GM12873 (cell line): Measurements from ENCODE around the gene WNT9A.

Source experiments
- TF ChIP-seq, protein P1 (sequence below): IDR thresholded peaks from 2 replicates; pipeline ENCODE4 v1.5.1; 2012; ENCODE audit warnings: low read depth, mild to moderate bottlenecking, moderate library complexity, low read length, control low read depth; ENCODE audit not compliant: insufficient read depth; ENCODE audit errors: missing control alignments

WNT9A gene

DNA sequence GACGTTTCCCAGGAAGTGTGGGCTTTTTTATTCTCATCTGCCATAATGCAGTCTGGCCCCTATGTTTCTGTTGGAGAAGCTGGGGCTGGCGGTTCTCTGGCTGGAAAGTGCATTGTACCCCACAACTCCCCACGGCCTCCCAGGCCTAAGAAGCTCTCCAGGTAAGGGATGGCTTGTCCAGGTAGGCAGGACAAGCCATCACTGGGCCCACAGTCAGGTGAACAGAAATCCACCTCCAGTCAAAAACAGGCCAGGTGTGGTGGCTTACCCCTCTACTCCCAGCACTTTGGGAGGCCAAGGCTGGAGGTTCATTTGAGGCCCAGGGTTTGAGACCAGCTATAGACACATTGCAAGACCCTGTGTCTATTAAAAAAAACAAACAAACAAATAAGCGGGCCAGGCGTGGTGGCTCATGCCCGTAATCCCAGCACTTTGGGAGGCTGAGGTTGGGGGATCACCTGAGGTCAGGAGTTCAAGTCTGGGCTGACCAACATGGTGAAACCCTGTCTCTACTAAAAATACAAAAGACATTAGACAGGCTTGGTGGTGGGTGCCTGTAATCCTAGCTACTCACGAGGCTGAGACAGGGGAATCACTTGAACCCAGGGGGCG is 3.1 kb upstream of the WNT9A start:
- TF ChIP-seq, protein P1, sequence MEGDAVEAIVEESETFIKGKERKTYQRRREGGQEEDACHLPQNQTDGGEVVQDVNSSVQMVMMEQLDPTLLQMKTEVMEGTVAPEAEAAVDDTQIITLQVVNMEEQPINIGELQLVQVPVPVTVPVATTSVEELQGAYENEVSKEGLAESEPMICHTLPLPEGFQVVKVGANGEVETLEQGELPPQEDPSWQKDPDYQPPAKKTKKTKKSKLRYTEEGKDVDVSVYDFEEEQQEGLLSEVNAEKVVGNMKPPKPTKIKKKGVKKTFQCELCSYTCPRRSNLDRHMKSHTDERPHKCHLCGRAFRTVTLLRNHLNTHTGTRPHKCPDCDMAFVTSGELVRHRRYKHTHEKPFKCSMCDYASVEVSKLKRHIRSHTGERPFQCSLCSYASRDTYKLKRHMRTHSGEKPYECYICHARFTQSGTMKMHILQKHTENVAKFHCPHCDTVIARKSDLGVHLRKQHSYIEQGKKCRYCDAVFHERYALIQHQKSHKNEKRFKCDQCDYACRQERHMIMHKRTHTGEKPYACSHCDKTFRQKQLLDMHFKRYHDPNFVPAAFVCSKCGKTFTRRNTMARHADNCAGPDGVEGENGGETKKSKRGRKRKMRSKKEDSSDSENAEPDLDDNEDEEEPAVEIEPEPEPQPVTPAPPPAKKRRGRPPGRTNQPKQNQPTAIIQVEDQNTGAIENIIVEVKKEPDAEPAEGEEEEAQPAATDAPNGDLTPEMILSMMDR = no peak

DNA sequence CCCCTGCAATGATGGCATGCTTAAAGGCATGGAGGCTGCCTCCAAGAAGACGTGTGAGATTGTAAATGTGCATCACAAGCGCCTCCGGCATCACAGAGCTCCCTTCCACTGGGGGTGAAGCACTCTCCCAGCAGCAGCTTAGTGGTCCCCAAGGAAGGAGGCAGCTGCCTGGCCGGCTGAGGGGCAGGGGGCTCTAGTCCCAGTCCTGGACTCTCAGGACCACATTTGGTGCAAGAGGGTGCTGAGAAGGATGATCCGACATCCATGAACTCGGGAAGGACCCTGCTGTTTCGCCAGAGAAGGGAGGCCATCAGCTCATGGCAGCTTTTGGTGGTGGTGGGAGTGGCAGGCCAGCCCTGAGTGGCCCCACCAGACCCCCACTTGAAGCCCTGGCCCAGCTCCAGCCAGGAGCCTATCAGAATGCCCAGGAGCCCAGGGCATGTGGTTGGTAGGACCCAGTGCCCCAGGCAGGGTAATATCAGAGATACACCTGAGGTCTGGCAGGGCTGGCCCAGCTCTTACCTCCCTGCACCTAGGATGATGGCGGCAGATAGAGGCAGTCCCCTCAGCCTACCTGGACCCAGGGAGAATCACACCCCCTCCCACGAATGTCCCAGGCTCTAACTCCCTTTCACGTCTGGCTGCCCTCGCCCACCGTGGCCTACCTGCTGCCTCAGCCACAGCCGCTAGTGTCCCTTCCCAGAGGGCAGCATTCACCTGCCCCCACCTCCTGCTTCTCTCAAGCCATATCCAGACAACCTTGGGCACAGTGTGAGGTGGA is 2.4 kb upstream of the WNT9A start:
- TF ChIP-seq, protein P1 = no peak

DNA sequence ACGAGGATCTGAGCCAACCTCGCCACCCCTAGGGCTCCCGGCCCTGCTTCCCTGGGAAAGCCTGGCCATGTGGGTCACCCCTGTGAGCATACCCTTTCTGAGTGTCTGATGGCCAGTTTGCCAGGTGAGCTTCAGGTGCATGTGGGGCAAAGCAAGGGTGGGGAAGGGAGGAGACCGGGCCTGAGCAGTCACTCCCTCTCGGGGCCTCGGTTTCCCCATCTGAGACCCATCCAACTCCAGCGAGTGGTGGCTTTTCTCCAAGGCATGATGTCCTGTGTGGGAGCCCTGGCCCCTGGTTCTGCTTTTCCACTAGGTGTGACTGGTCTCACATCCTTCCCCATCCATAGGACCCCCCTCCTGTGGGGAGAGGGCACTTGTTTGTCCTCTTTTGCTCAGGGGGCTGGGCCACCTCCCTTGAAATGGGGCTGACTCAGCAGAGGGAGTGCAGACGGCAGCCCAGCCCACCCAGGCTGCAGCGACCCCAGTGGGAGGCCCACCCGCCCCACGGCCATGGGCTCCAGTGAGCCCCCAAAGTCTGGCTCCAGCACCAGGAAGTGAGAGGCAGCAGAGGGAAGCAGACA is 1.7 kb upstream of the WNT9A start:
- TF ChIP-seq, protein P1 = no peak

DNA sequence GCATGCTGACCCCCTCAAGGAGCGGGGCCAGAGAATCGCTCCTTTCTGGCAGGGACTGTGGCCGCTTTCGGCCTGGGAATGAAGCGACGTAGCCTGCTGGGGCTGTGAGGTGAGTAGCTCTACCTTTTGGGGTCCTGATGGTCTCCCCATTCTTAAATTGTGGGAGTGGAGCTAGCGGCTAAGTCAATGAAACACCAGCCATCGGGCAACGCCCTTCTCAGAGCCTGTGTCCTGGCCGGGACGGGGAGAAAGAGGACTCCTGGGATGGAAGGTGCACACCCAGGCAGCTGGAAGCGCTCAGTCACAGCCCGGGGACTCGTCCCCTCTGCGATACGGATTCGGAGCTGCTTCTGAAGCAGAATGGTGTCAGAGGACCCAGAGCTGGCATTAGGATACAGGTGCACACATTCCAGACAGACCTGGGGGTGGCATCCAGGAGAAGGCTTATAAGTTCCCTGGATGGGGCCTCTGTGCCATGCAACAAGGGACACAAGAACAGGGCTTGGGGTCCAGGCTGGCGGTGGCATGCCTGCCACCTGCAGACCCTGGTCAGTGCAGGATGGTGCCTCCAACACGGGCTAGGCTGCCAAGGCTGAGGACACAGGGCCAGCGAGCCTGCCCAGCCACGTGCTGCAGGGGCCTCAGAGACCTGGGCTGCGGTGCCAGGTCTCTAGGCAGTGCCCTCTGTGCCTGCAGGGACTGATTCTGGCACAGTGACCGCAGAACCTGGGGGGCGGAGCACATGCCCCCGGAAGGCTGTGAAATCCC is 945 bp upstream of the WNT9A start:
- TF ChIP-seq, protein P1 = no peak

DNA sequence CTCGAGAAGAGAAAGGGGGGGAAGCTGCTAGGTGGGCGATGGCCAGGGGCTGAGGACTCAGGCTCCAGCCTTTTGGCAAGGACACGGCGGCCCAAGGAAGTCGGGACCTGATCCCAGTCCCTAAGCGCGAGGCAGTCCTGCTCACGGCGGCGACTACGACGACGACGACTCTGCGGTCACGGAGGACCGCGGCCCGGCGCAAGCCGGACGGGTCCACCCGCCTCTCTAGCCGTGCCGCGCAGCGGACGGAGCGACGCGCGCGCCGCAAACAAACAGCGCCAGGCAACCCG is 401 bp downstream of the WNT9A start:
- TF ChIP-seq, protein P1 = no peak

DNA sequence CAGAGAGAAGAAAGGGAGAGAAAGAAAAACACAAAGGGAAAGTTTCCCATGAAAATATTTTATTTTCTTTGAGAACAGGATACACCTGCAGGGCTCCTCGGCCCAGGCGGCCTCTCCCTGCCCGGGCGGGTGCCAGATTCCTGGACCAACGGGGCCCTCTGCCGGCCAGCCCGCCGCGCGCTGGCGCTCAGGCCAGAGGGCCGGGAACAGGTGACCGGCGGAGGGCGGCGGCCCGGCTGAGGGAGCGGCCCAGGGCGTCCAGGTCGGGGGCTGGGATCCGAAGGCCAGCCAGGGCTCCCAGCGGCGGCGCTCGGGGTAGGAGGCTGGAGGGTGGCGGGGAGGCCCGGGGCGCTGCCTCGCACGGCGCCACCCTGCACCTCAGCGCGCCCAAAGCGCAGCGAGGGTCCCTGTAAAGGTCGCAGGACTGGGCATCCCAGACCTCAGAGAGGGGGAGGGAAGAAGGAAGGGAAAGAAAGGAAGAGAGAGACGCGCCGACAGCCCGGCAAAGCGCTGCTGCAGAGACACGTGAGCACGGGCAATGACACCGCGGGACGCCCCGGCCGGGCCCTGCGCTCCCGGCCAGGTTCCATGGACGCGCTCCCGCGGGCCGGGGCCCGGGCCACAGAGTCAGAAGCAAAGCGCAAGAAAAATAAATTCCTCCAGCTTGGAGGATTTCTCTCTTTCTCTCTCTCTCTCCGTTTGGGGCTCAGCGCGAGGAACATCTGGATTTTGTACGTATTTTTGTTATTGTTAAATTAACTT is 927 bp downstream of the WNT9A start:
- TF ChIP-seq, protein P1 = peak; percentile 52
